GM03348 (cell line): ENCODE results near the gene VPS26C.

Source experiments
- DNase-seq: peaks from one replicate; pipeline ENCODE4 v3.0.0; 2012; ENCODE audit warnings: low spot score

Gene VPS26C

GRCh38 chr21:37200641-37201480, 66.3 kb downstream of the VPS26C start:
- DNase-seq, result no peak

DNA sequence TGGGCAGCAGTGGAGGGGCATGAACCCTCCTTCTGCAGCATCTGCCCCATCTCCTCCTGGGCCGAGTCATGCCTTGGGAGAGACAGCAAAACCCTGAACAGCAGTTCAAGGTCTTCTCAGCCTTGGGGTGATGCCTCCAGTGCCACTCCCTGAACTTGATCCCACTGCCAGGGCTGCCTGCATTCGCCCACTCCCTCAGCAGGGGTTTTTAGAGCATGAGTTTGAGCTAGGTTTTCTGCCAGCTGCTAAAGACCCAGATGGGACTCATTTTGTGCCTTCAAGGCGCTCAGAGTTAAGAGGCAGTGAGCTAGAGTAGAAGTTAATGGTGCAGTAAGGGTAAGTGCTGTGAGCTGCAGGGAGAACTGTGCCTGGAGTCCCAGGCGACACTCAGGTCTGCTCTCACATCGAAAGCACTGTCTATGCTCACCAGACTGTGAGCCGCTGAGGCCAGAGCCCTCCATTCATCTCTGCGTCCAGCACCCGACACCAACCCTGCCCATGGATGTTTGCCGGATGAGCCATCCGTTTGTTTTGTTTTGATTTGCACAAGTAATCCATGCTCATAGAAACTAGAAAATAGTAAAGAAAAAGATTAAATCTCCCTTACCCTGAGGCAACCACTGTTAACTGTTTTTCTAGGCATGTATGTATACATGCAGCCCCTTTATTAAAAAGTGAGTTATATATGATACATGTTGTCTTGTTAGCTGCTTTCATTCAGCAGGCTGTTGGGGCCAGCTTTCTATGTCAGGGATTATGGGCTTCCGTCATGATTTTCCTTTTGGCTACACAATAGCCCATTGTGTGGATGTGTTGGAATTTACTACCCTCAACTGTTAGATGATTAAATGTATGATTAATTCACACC, 67.8 kb downstream of the VPS26C start:
- DNase-seq, result peak; percentile 69

GRCh38 chr21:37197746-37198145, 69.4 kb downstream of the VPS26C start:
- no peak for DNase-seq

DNA sequence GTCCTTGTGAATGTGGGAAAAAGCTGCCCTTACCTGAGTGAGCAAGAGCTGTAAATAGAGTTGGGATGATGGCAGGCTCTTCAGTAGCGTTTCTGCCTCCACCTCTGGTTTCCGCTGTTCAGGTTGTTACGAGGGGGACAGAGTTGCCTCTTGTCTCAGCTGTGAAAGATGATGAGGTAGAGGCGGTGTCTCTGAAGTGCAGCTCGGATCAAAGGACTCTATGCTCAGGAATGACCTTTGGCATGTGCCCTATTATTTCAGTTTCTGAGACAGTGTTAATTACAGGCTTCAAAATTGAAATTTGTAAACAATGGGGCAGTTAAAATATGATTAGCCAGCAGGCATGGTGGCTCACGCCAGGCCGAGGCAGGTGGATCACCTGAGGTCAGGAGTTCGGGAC, 70.3 kb downstream of the VPS26C start:
- no peak for DNase-seq

DNA sequence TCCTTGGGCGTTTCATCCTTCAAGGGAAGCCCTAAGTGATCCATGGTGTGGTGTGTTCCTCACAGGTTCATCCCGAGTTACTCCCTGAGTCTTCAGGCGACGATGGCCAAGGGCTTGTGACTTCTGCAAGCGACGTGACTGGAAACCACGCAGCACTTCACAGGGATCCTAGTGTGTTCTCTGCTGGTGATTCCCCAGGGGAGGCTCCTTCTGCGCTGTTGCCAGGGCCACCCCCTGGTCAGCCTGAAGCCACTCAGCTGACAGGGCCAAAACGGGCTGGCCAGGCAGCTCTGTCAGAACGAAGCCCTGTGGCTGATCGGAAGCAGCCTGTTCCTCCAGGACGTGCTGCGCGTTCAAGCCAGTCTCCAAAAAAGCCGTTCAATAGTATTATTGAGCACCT, 71.5 kb downstream of the VPS26C start:
- DNase-seq, result no peak

DNA sequence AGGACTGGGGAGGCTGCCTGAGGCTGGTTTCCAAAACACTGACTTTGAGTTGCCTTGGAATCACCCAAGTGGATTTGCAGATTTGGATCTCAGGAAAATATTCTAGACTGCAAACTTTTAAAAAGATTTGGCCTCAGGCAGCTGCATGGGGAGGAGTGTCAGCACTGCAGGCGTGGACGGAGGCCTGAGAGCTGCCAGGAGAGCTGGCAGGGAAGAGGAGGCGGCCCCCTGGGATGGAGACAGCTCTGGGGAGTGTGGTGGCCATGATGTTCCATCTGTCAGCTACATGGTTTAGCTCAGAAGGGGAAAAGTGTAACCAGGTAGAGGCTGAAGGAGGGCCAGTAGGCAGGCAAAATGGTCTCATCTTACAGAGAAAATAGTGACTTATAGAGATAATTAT, 72.1 kb downstream of the VPS26C start:
- DNase-seq, result no peak

- no peak for DNase-seq
These were observed 73.5 kb downstream of the VPS26C start for GRCh38 chr21:37193676-37194075.

DNA sequence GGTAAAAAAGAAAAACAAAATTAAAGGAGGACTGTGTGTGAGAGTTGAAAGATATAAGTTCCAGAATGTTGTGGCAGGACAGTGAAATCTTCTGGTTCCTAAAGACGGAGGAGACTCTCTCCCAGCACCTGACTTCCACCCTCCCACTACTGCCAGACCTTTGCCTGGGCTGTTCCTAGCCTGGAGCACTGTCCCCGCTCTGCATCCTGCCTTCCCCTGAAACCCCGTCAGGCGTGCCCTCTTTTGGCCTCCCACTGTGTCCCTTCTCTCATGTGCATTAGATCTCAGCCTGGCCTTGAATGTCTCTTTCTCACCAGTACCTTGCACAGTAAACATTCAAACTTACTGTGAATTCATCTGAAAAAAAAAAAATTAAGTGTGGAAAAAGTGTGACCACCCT, 74.1 kb downstream of the VPS26C start:
- no peak for DNase-seq

GRCh38 chr21:37192019-37192418, 75.1 kb downstream of the VPS26C start:
- DNase-seq, result no peak

DNA sequence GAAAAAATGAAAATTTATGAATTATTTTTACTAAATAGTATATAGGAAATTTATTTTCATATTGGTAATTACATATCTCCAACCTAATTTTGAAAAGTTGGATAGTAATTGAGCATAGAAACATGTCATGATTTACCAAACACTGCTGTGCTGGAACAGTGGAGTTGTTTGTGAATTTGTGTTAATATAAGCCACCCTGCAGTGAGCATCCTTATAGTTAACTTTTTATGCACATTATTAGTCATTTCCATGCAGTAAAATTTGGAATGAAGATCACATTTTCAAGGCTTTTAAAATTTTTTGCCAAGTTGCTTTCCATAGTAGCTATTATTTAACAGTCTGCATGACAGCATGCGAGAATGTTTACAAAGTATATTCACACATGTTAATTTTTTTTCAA, 78.3 kb downstream of the VPS26C start:
- no peak for DNase-seq

DNA sequence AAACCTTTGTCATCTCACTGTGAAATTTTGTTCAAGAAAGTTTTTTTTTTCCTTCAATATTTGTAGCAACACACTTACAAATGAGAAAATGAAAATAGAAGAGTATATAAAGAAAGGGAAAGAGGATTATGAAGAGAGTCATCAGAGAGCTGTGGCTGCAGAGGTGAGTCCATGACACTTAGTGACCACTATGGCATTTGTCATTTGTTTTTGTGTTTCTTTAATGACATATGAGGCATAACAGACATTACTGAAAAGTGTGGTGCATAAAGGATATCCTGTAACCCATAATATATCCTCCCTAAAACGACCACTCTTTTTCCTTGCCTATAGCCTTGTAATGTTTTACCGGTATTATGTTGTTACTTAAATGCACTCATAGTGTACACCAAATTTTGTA, 80.2 kb downstream of the VPS26C start:
- no peak for DNase-seq

- no peak for DNase-seq
These were observed 82.1 kb downstream of the VPS26C start for GRCh38 chr21:37184784-37185593.

DNA sequence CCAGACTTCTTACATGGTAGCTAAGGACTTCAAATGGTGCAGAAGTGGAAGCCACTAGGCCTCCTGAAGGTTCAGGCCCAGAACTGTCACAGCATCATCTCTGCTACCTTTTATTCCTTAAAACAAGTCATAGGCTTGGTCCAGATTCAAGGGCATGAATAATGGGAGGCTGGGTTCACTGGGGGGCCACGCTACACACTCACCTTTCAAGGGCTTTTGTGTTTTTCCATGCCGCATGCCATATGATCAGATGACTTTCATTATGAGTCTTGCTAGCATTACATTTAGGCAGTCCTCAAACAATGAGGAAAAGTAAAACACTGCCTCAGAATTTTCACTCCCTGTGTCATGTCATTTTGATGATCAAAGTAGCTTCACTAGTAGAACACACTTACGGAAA, 83.4 kb downstream of the VPS26C start:
- no peak for DNase-seq

DNA sequence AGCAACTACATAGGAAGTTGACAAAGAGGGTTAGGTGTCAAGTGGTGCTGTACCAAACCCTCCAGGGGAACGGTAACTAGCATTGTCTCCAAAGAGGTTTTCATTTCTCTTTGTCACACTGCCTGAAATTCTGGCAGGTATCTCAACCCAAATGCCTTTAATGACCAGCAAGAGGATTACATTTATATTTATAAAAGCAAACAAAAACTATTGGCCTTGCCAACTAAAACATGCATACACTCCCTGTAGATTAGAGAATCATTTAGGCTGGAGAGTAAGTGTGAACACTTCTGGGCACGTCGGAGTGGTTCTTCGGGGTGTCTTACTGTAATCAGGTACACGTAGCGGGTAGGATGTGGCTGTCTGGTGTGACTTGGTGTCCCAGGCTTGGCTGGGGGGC, 84.9 kb downstream of the VPS26C start:
- no peak for DNase-seq

GRCh38 chr21:37181059-37181458, 86.1 kb downstream of the VPS26C start:
- no peak for DNase-seq

DNA sequence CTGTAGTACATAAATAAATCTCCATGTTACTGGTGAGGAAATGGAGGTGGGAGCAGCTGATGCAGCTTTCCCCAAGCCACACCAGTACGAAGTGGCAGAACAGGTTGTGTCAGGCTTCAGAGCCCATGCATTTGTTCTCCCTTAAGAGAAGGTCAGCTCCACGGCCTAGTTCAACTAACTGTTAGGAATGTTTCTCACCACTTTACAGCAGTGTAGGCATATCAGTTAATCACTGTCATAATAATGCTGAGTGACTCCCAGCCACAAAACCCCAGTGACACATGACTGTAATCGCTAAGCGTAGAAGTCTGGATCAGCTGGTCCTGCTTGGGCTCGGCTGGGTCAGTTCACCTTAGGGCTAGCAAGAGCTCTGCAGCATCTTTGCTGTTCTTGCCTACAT, 90.4 kb downstream of the VPS26C start:
- DNase-seq, result no peak
